H1 (cell line): ENCODE results near the gene TMEM235. TPM values are rescaled to one million over a fixed set of nuclear protein-coding genes. Genes with fewer than 3 reads are reported as not detected.
A peak's percentile ranks its signal among the peaks of the same experiment; 100 is the strongest.

ENCODE experiments used
- CTCF ChIA-PET: fragments of 300-600 bp; sonication (Branson Sonifier 250); formaldehyde crosslinking; loops from one replicate; lab custom pipeline; 2021; ENCODE audit not compliant: partially characterized antibody; lab: Charles Lee
- POLR2A ChIA-PET: fragments of 300-600 bp; sonication (Branson Sonifier 250); formaldehyde crosslinking; loops from one replicate; lab custom pipeline; 2021; ENCODE audit warnings: inconsistent platforms; ENCODE audit not compliant: partially characterized antibody; lab: Charles Lee
- DNase-seq, 2 experiments: peaks; one replicate each; pipeline versions ENCODE4 v3.0.0 to v3.0.0-alpha.2; 2010 to 2022; ENCODE audit warnings: low spot score in 2 of 2, low read depth in 1 of 2, mixed read lengths in 1 of 2
- FAIRE-seq: peaks from 2 replicates; lab custom pipeline; 2011; peaks lifted over from hg19 to GRCh38; lab: Jason Lieb, UNC
- H2AFZ ChIP-seq: 2 replicates; pipeline ENCODE4 v1.8.1; 2012; ENCODE audit warnings: low read length, inconsistent platforms
- H2AK5ac ChIP-seq: 2 replicates; pipeline ENCODE4 v1.6.1; 2013; ENCODE audit warnings: low read depth, low read length
- H2BK120ac ChIP-seq: replicated peaks from 2 replicates; pipeline ENCODE3; 2013; ENCODE audit warnings: low read depth, low read length, inconsistent platforms
- H2BK12ac ChIP-seq: 2 replicates; pipeline ENCODE4 v1.6.1; 2013; ENCODE audit warnings: low read depth, low read length
- H2BK15ac ChIP-seq: 2 replicates; pipeline ENCODE4 v1.6.1; 2013; ENCODE audit warnings: low read length
- H2BK20ac ChIP-seq: 2 replicates; pipeline ENCODE4 v1.6.1; 2013; ENCODE audit warnings: low read length
- H2BK5ac ChIP-seq: 2 replicates; pipeline ENCODE4 v1.6.1; 2013; ENCODE audit warnings: low read depth, low read length
- H3K14ac ChIP-seq: 2 replicates; pipeline ENCODE4 v1.6.1; 2013; ENCODE audit warnings: inconsistent platforms; ENCODE audit not compliant: insufficient read length
- H3K18ac ChIP-seq: 2 replicates; pipeline ENCODE4 v1.6.1; 2013; ENCODE audit warnings: low read length; ENCODE audit errors: extremely low read depth
- H3K23ac ChIP-seq: 2 replicates; pipeline ENCODE4 v1.6.1; 2013; ENCODE audit warnings: inconsistent platforms; ENCODE audit not compliant: insufficient read length
- H3K23me2 ChIP-seq: 2 replicates; pipeline ENCODE4 v1.6.1; 2013; ENCODE audit warnings: low read depth, low read length
- H3K27ac ChIP-seq: 2 replicates; pipeline ENCODE4 v1.6.1; 2011; ENCODE audit warnings: low read depth, low read length, inconsistent platforms
- H3K27me3 ChIP-seq, 4 experiments: replicated peaks in 1 of 4; 1 replicate in 1 of 4; 2 replicates in 3 of 4; pipeline versions ENCODE4 v1.6.1 to v1.8.1; 2011 to 2013; ENCODE audit warnings: low read length in 3 of 4, mild to moderate bottlenecking in 3 of 4, inconsistent platforms in 2 of 4, mixed read lengths in 2 of 4, moderate library complexity in 1 of 4; ENCODE audit not compliant: control insufficient read depth in 3 of 4, insufficient read depth in 3 of 4; ENCODE audit errors: extremely low read depth in 1 of 4
- H3K36me3 ChIP-seq, 4 experiments: 2 replicates each; pipeline versions ENCODE4 v1.6.1 to v1.8.1; 2011 to 2013; ENCODE audit warnings: mild to moderate bottlenecking in 4 of 4, low read length in 3 of 4, moderate library complexity in 2 of 4, control low read depth in 1 of 4, inconsistent platforms in 1 of 4; ENCODE audit not compliant: insufficient read depth in 4 of 4, control insufficient read depth in 2 of 4
- H3K4ac ChIP-seq: replicated peaks from 2 replicates; pipeline ENCODE3; 2013; ENCODE audit warnings: low read length, low read depth, mixed read lengths, inconsistent platforms; ENCODE audit not compliant: insufficient read length
- H3K4me1 ChIP-seq, 4 experiments: replicated peaks in 1 of 4; 1 replicate in 1 of 4; 2 replicates in 3 of 4; pipeline versions ENCODE4 v1.6.1 to v1.8.1; 2011 to 2013; ENCODE audit warnings: low read length in 3 of 4, inconsistent platforms in 2 of 4, mixed read lengths in 1 of 4; ENCODE audit not compliant: insufficient read depth in 4 of 4, control insufficient read depth in 3 of 4
- H3K4me2 ChIP-seq, 2 experiments: 2 replicates each; pipeline versions ENCODE4 v1.6.1 to v1.8.1; 2011 to 2013; ENCODE audit warnings: low read depth in 2 of 2, low read length in 2 of 2, control low read depth in 1 of 2, inconsistent platforms in 1 of 2, mild to moderate bottlenecking in 1 of 2; ENCODE audit not compliant: insufficient read depth in 1 of 2
- H3K4me3 ChIP-seq, 4 experiments: fragments of 200-600, 300-600 bp in 1 of 4; sonication (generic), shearing (Covaris generic), sonication (Bioruptor Twin) in 1 of 4; 2 replicates each; pipeline versions ENCODE4 v1.5.1 to v1.8.1; 2011 to 2016; ENCODE audit warnings: low read length in 4 of 4, low read depth in 3 of 4, control low read depth in 2 of 4, inconsistent platforms in 2 of 4, mild to moderate bottlenecking in 2 of 4, mixed read lengths in 1 of 4, moderate library complexity in 1 of 4; ENCODE audit not compliant: insufficient read depth in 2 of 4; ENCODE audit errors: extremely low read depth in 1 of 4
- H3K56ac ChIP-seq: replicated peaks from 2 replicates; pipeline ENCODE3; 2013; ENCODE audit warnings: low read depth, mild to moderate bottlenecking, mixed read lengths, low read length, inconsistent platforms; ENCODE audit not compliant: insufficient read length
- H3K79me1 ChIP-seq: 2 replicates; pipeline ENCODE4 v1.6.1; 2013; ENCODE audit warnings: low read depth, low read length, control low read depth
- H3K79me2 ChIP-seq, 2 experiments: 2 replicates each; pipeline versions ENCODE4 v1.6.1 to v1.8.1; 2012 to 2013; ENCODE audit warnings: low read length in 2 of 2, mild to moderate bottlenecking in 2 of 2, inconsistent platforms in 1 of 2; ENCODE audit not compliant: insufficient read depth in 2 of 2, control insufficient read depth in 1 of 2
- H3K9ac ChIP-seq, 4 experiments: replicated peaks in 1 of 4; 1 replicate in 1 of 4; 2 replicates in 3 of 4; pipeline versions ENCODE4 v1.6.1 to v1.8.1; 2011 to 2013; ENCODE audit warnings: low read depth in 3 of 4, low read length in 3 of 4, control low read depth in 2 of 4, mild to moderate bottlenecking in 2 of 4, moderate library complexity in 2 of 4, inconsistent platforms in 1 of 4; ENCODE audit errors: extremely low read depth in 1 of 4
- H3K9me3 ChIP-seq, 2 experiments: 2 replicates each; pipeline versions ENCODE4 v1.6.1 to v1.8.1; 2012 to 2013; ENCODE audit warnings: mild to moderate bottlenecking in 2 of 2, moderate library complexity in 2 of 2, control low read depth in 1 of 2, inconsistent platforms in 1 of 2, low read depth in 1 of 2, low read length in 1 of 2, mixed read lengths in 1 of 2; ENCODE audit not compliant: insufficient read depth in 2 of 2
- H4K20me1 ChIP-seq, 2 experiments: replicated peaks in 1 of 2; 2 replicates each; pipeline versions ENCODE3 to v1.8.1; 2011 to 2013; ENCODE audit warnings: inconsistent platforms in 2 of 2, low read length in 2 of 2, mild to moderate bottlenecking in 1 of 2; ENCODE audit not compliant: insufficient read depth in 2 of 2, control insufficient read depth in 1 of 2
- H4K5ac ChIP-seq: 2 replicates; pipeline ENCODE4 v1.6.1; 2013; ENCODE audit warnings: low read length, low read depth, mixed read lengths, inconsistent platforms; ENCODE audit not compliant: insufficient read length
- H4K8ac ChIP-seq: 2 replicates; pipeline ENCODE4 v1.8.0; 2013; ENCODE audit warnings: mild to moderate bottlenecking, moderate library complexity, low read length, inconsistent platforms; ENCODE audit not compliant: insufficient read depth; ENCODE audit errors: extremely low read depth
- H4K91ac ChIP-seq: replicated peaks from 2 replicates; pipeline ENCODE3; 2013; ENCODE audit warnings: low read length, mixed read lengths, inconsistent platforms; ENCODE audit not compliant: insufficient read length
- BRCA1 ChIP-seq: IDR thresholded peaks from 2 replicates; pipeline ENCODE4 v1.6.1; 2012; ENCODE audit warnings: low read depth, low read length, improper control_type of control experiment
- FOSL1 ChIP-seq: IDR thresholded peaks from 2 replicates; pipeline ENCODE4 v1.6.1; 2011; ENCODE audit warnings: mild to moderate bottlenecking, low read depth, low read length, moderate library complexity; ENCODE audit not compliant: insufficient read depth
- HDAC2 ChIP-seq, 2 experiments: fragments of 300-600 bp in 1 of 2; sonication (generic) in 1 of 2; IDR thresholded peaks; 2 replicates each; pipeline ENCODE4 v1.6.1; 2011 to 2012; ENCODE audit warnings: low read depth in 2 of 2, low read length in 2 of 2, mild to moderate bottlenecking in 2 of 2, moderate library complexity in 2 of 2, borderline replicate concordance in 1 of 2, inconsistent platforms in 1 of 2
- HDAC6 ChIP-seq: IDR thresholded peaks from one replicate; pipeline ENCODE4 v1.7.1; 2012; ENCODE audit warnings: low read depth, mild to moderate bottlenecking, inconsistent platforms, low read length, moderate library complexity
- KDM1A ChIP-seq: fragments of 200-600, 300-600 bp; sonication (generic); IDR thresholded peaks from 2 replicates; pipeline ENCODE4 v1.7.1; 2016; ENCODE audit warnings: mild to moderate bottlenecking, low read length, borderline replicate concordance
- POLR2AphosphoS5 ChIP-seq: IDR thresholded peaks from 2 replicates; pipeline ENCODE4 v1.6.1; 2011; ENCODE audit warnings: low read depth, low read length
- RAD21 ChIP-seq, 2 experiments: IDR thresholded peaks in 1 of 2; conservative IDR thresholded peaks in 1 of 2; 2 replicates each; pipeline ENCODE4 v1.6.1; 2011; ENCODE audit warnings: low read depth in 2 of 2, low read length in 2 of 2, improper control_type of control experiment in 1 of 2, inconsistent platforms in 1 of 2, mild to moderate bottlenecking in 1 of 2, moderate library complexity in 1 of 2
- RXRA ChIP-seq: IDR thresholded peaks from 2 replicates; pipeline ENCODE4 v1.6.1; 2011; ENCODE audit warnings: low read depth, mild to moderate bottlenecking, low read length, moderate library complexity; ENCODE audit not compliant: insufficient read depth
- SIN3A ChIP-seq, 2 experiments: IDR thresholded peaks in 1 of 2; conservative IDR thresholded peaks in 1 of 2; 2 replicates each; pipeline ENCODE4 v1.6.1; 2011 to 2012; ENCODE audit warnings: low read length in 2 of 2, improper control_type of control experiment in 1 of 2, low read depth in 1 of 2, mild to moderate bottlenecking in 1 of 2
- SIRT6 ChIP-seq: IDR thresholded peaks from one replicate; pipeline ENCODE4 v1.7.1; 2012; ENCODE audit warnings: low read length, inconsistent platforms
- YY1 ChIP-seq: IDR thresholded peaks from 2 replicates; pipeline ENCODE4 v1.6.1; 2011; ENCODE audit warnings: low read depth, mild to moderate bottlenecking, low read length
- WGBS, 2 experiments: shearing (Covaris generic) in 1 of 2; methylation state at CpG; one replicate each; pipeline versions ENCODE4 v1.1.6 to v1.1.7; 2013 to 2015; ENCODE audit warnings: low lambda C conversion rate in 2 of 2, mixed read lengths in 2 of 2, inconsistent platforms in 1 of 2, low coverage in 1 of 2, missing lambda C conversion rate in 1 of 2; ENCODE audit not compliant: insufficient replicate concordance in 2 of 2, insufficient coverage in 1 of 2, insufficient read length in 1 of 2; ENCODE audit errors: extremely low coverage in 1 of 2, missing lambda C conversion rate in 1 of 2; 5-methylcytosine and 5-hydroxymethylcytosine counted together
- polyA plus RNA-seq, 7 experiments: library from polyadenylated mRNA; depleted of rRNA in 3 of 7; stranded (reverse) in 5 of 7; unstranded in 2 of 7; fragments of >200 nt in 5 of 7; fragments of 200-250 nt in 2 of 7; gene quantifications; 1 replicate in 5 of 7; 2 replicates in 1 of 7; 4 replicates in 1 of 7; pipeline versions ENCODE4 v1.2.1 to v1.2.3, GENCODE V29; 2011 to 2013; ENCODE audit warnings: missing spikeins in 2 of 7, mixed read lengths in 2 of 7
- total RNA-seq: library from RNA; stranded (reverse); fragmentation: NEBNext Ultra II Directional; extraction: Animal tissue kit (Norgen Biotek cat#: 25700); gene quantifications from 2 replicates; pipeline ENCODE4 v1.2.1, GENCODE V29; 2021

The TMEM235 gene
- total and polyA plus RNA-seq, 2 of the 8 experiments (the other 6 are each of a cell fraction or from before 2014, with no cell fraction given) = 0.05 to 0.15 TPM

- Histone ChIP-seq H4K20me1 (peaks cover 2 to 3% of the 10 kb centered on the region in 2 experiments), H3K18ac (no peak overlapping the region; the same call in 1 of the 2 replicates), H3K23ac (no peak overlapping the region), H4K8ac (0 out of 2 replicates have a peak overlapping the region, but pooled peaks have one; percentile 69), H3K36me3 (peaks cover 2 to 22% (median 11%) of the 10 kb centered on the region in 4 experiments; a peak in 7 of 8 replicates), H4K5ac (peak overlapping the region; percentile 47), H3K23me2 (peaks cover 4% of the 10 kb centered on the region; the same call in 1 of the 2 replicates), H3K4me1 (peaks cover 0 to 8% (median 4%) of the 10 kb centered on the region in 4 experiments; a peak in 4 of 7 replicates), H2AK5ac (peak overlapping the region; percentile 90; the same call in 1 of the 2 replicates), H2BK120ac (no peak overlapping the region), H3K14ac (no peak overlapping the region), H3K27me3 (no peaks in the 10 kb centered on the region), H3K9ac (peak overlapping the region; percentile 68 to 88 (median 74)), H3K27ac (no peak overlapping the region), H3K56ac (peak overlapping the region; percentile 74), H3K79me1 (peaks cover 5% of the 10 kb centered on the region), H4K91ac (peak overlapping the region; percentile 65), H3K79me2 (peaks cover 6 to 24% of the 10 kb centered on the region in 2 experiments), H2BK20ac (0 out of 2 replicates have a peak overlapping the region, but pooled peaks have one; percentile 86), H3K9me3 (no peaks in the 10 kb centered on the region), H2BK12ac (no peak overlapping the region), H3K4me3 (peak overlapping the region; percentile 85 to 94 (median 90)), H3K4ac (peak overlapping the region; percentile 99), H2AFZ (no peak overlapping the region), H2BK5ac (peak overlapping the region; percentile 12; the same call in 1 of the 2 replicates), H2BK15ac (0 out of 2 replicates have a peak overlapping the region, but pooled peaks have one; percentile 16), H3K4me2 (peak overlapping the region; percentile 96 to 99)
- 25% methylated on average over 5 of the region's 5 CpGs; no CpG with 5 or more reads in 1 of the 2 experiments for WGBS, 2 experiments
- POLR2A ChIA-PET = interaction anchor here (0.8 to 3.3 kb wide), 8 partner anchors 10 to 101 kb away, joined by 3 to 30 read pairs (median 4); partner anchors contain the start of genes AFMID and TK1
- no peak for DNase-seq
- CTCF ChIA-PET = interaction anchor here (0.9 to 1.2 kb wide), 2 partner anchors 27 to 28 kb away, joined by 3 read pairs; partner anchors contain the start of genes AFMID and TK1
- no peak for FAIRE-seq
- TF ChIP-seq SIRT6 (no peak), BRCA1 (no peak), YY1 (no peak), HDAC2 (IDR thresholded peaks at IDR 0.05; ENCODE audit: borderline replicate concordance in 1 of 2, low read depth in 2 of 2, low read length in 2 of 2) (no peak), SIN3A (conservative IDR thresholded peaks at IDR 0.05 in 1 of 2, IDR thresholded peaks at IDR 0.05 in 1 of 2; ENCODE audit: low read depth in 1 of 2, low read length in 2 of 2) (no peak), RXRA (no peak), RAD21 (IDR thresholded peaks at IDR 0.05 in 1 of 2, conservative IDR thresholded peaks at IDR 0.05 in 1 of 2; ENCODE audit: low read depth in 2 of 2, low read length in 2 of 2) (no peak), KDM1A (no peak), HDAC6 (no peak), POLR2AphosphoS5 (no peak), FOSL1 (no peak)
These were observed 16.7 kb upstream of the TMEM235 start for GRCh38 chr17:78214706-78215061.
